Mesenchymal stem cell (in vitro differentiated cells and primary cell): ENCODE measurements around the gene ARHGEF7.

Experiments used
- DNase-seq: peaks from one replicate; pipeline ENCODE4 v3.0.0-alpha.2; 2013
- H2AFZ ChIP-seq: one replicate; pipeline ENCODE4 v1.6.1; 2013; ENCODE audit warnings: low read depth, mild to moderate bottlenecking, control low read depth, inconsistent platforms, low read length, moderate library complexity
- H2AK5ac ChIP-seq: 2 replicates; pipeline ENCODE4 v1.6.1; 2013; ENCODE audit warnings: low read length, moderate library complexity, mild to moderate bottlenecking, inconsistent platforms; ENCODE audit not compliant: severe bottlenecking
- H2BK120ac ChIP-seq: one replicate; pipeline ENCODE4 v1.6.1; 2013; ENCODE audit warnings: low read depth, mild to moderate bottlenecking, inconsistent platforms, low read length, moderate library complexity
- H2BK12ac ChIP-seq, 2 experiments: one replicate each; pipeline ENCODE4 v1.6.1; 2013; ENCODE audit warnings: inconsistent platforms in 2 of 2, low read length in 2 of 2, mild to moderate bottlenecking in 2 of 2, moderate library complexity in 2 of 2, control low read depth in 1 of 2
- H2BK15ac ChIP-seq: one replicate; pipeline ENCODE4 v1.6.1; 2013; ENCODE audit warnings: mild to moderate bottlenecking, low read depth, inconsistent platforms; ENCODE audit not compliant: poor library complexity, severe bottlenecking
- H2BK5ac ChIP-seq: 2 replicates; pipeline ENCODE4 v1.6.1; 2013; ENCODE audit warnings: low read depth, mild to moderate bottlenecking, low read length, control low read depth, inconsistent platforms; ENCODE audit not compliant: poor library complexity, severe bottlenecking
- H3K14ac ChIP-seq, 2 experiments: one replicate each; pipeline ENCODE4 v1.6.1; 2013; ENCODE audit warnings: inconsistent platforms in 2 of 2, low read length in 2 of 2, control low read depth in 1 of 2, mild to moderate bottlenecking in 1 of 2, moderate library complexity in 1 of 2
- H3K18ac ChIP-seq, 2 experiments: one replicate each; pipeline ENCODE4 v1.6.1; 2013; ENCODE audit warnings: inconsistent platforms in 2 of 2, low read length in 2 of 2, control low read depth in 1 of 2, low read depth in 1 of 2, mild to moderate bottlenecking in 1 of 2
- H3K23ac ChIP-seq, 2 experiments: one replicate each; pipeline ENCODE4 v1.6.1; 2013; ENCODE audit warnings: inconsistent platforms in 2 of 2, low read length in 2 of 2, mild to moderate bottlenecking in 2 of 2, moderate library complexity in 2 of 2, control low read depth in 1 of 2
- H3K27ac ChIP-seq: 2 replicates; pipeline ENCODE4 v1.5.1; 2013; ENCODE audit warnings: mild to moderate bottlenecking, moderate library complexity, low read length, control low read depth, inconsistent platforms; ENCODE audit not compliant: poor library complexity, severe bottlenecking
- H3K27me3 ChIP-seq, 2 experiments: 2 replicates each; pipeline versions ENCODE4 v1.6.1 to v1.7.0; 2013; ENCODE audit warnings: low read length in 2 of 2, mild to moderate bottlenecking in 2 of 2, moderate library complexity in 2 of 2, control low read depth in 1 of 2, inconsistent platforms in 1 of 2; ENCODE audit not compliant: control insufficient read depth in 1 of 2, insufficient read depth in 1 of 2
- H3K36me3 ChIP-seq, 2 experiments: 2 replicates each; pipeline versions ENCODE4 v1.6.1 to v1.7.0; 2013; ENCODE audit warnings: low read length in 2 of 2, control low read depth in 1 of 2, inconsistent platforms in 1 of 2, low read depth in 1 of 2, mild to moderate bottlenecking in 1 of 2; ENCODE audit not compliant: insufficient read depth in 2 of 2, control insufficient read depth in 1 of 2
- H3K4ac ChIP-seq, 2 experiments: one replicate each; pipeline ENCODE4 v1.6.1; 2013; ENCODE audit warnings: inconsistent platforms in 2 of 2, low read length in 2 of 2, mild to moderate bottlenecking in 2 of 2, moderate library complexity in 2 of 2, control low read depth in 1 of 2, low read depth in 1 of 2
- H3K4me1 ChIP-seq: 2 replicates; pipeline ENCODE4 v1.6.1; 2013; ENCODE audit warnings: low read depth, low read length, control low read depth; ENCODE audit not compliant: control insufficient read depth, insufficient read depth
- H3K4me2 ChIP-seq: 2 replicates; pipeline ENCODE4 v1.6.1; 2013; ENCODE audit warnings: low read length, mild to moderate bottlenecking, inconsistent platforms; ENCODE audit not compliant: poor library complexity, severe bottlenecking
- H3K4me3 ChIP-seq, 2 experiments: 2 replicates each; pipeline versions ENCODE4 v1.5.1 to v1.7.0; 2013; ENCODE audit warnings: low read length in 2 of 2, mild to moderate bottlenecking in 2 of 2, control low read depth in 1 of 2, low read depth in 1 of 2; ENCODE audit not compliant: insufficient read depth in 1 of 2
- H3K79me1 ChIP-seq: replicated peaks from 2 replicates; pipeline ENCODE4 v1.6.1; 2013; ENCODE audit warnings: mild to moderate bottlenecking, control low read depth, low read length, inconsistent platforms; ENCODE audit not compliant: poor library complexity, severe bottlenecking
- H3K9ac ChIP-seq: 2 replicates; pipeline ENCODE4 v1.7.0; 2013; ENCODE audit warnings: mild to moderate bottlenecking, low read length, moderate library complexity
- H3K9me3 ChIP-seq: 2 replicates; pipeline ENCODE4 v1.7.0; 2013; ENCODE audit warnings: mild to moderate bottlenecking, low read length; ENCODE audit not compliant: control insufficient read depth
- H4K8ac ChIP-seq: one replicate; pipeline ENCODE4 v1.6.1; 2013; ENCODE audit warnings: inconsistent platforms, mild to moderate bottlenecking, low read length, moderate library complexity
- H4K91ac ChIP-seq: one replicate; pipeline ENCODE4 v1.6.1; 2013; ENCODE audit warnings: mild to moderate bottlenecking, low read length, inconsistent platforms
- WGBS: methylation state at CpG from one replicate; pipeline ENCODE4 v1.1.7; 2013; ENCODE audit warnings: mixed read lengths; 5-methylcytosine and 5-hydroxymethylcytosine counted together

The ARHGEF7 gene

DNA sequence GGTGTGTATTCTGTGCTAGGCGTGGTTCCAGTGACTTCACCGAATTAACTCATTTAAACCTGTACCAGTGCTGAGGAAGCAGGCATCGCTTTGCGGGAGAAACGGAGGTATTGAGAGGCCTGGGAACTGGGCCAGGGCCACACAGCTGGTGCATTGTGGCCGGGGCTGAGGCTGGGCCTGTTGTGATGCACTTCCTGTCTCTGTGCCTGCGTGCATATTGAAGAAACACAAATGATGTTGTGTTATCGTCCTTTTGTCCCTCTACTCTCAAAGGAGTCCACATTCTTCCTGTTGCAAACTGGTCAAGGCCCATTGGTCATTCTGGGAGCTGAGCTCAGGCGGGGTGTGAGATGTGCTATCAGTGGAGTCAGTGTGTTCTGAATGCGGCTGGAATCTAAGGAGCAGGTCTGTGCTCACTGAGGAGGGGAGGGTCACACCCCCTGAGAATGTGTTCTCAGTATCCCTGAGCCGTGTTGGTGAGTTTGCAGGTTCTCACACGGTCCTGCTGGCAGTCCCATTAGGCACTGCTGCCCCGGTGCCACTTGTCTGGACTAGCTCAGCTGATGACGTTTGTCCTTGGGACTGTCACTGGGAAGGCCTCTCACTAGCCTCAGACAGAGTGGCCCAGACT is 62.1 kb downstream of the ARHGEF7 start:
- Histone ChIP-seq H3K18ac (no peak overlapping the region), H2BK12ac (no peak overlapping the region), H3K9me3 (no peaks in the 10 kb centered on the region), H3K4me3 (no peak overlapping the region), H4K91ac (no peak overlapping the region), H2BK15ac (no peak overlapping the region), H3K4ac (no peak overlapping the region), H2AK5ac (no peak overlapping the region), H3K79me1 (peaks cover 39% of the 10 kb centered on the region), H2AFZ (no peak overlapping the region), H2BK5ac (no peak overlapping the region), H3K27ac (peak overlapping the region; percentile 13), H2BK120ac (no peak overlapping the region), H3K36me3 (peaks cover 13 to 34% of the 10 kb centered on the region in 2 experiments), H4K8ac (no peak overlapping the region), H3K4me2 (no peak overlapping the region), H3K23ac (peak overlapping the region in 1 of 2 experiments; percentile 42), H3K9ac (no peak overlapping the region), H3K27me3 (no peaks in the 10 kb centered on the region), H3K14ac (no peak overlapping the region), H3K4me1 (peaks cover 13% of the 10 kb centered on the region)
- 87% methylated on average over 14 of the region's 14 CpGs for WGBS
- DNase-seq, result peak; percentile 23

DNA sequence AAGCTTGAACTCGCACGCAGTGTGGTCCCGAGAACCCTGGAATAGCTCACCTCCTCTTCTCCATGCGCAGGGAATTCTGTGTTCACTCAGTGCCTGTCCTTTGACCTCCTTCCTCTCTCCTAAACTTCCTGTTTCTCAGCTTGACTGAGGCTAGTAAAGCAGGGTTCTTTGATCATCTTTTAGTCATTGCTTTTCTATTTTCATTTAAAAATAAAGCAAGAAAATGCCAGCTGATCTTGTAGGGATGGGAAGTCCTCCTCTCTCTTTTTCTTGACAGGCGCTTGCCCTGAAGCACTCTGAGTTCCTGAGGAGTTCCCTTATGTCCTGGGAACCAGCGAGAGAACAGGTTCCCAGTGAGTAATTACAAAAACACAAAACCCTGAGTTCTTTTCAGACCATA is 62.8 kb downstream of the ARHGEF7 start:
- no peak overlapping the region for H2AK5ac ChIP-seq
- no peak overlapping the region for H3K4me3 ChIP-seq
- H2AFZ ChIP-seq, result no peak overlapping the region
- H4K91ac ChIP-seq, result no peak overlapping the region
- no peak overlapping the region for H3K9ac ChIP-seq
- no peak overlapping the region for H3K23ac ChIP-seq
- H3K4me1 ChIP-seq, result peaks cover 13% of the 10 kb centered on the region
- no peak overlapping the region for H4K8ac ChIP-seq
- H3K4me2 ChIP-seq, result no peak overlapping the region
- peak overlapping the region; percentile 15 for H3K27ac ChIP-seq
- H3K27me3 ChIP-seq, result no peaks in the 10 kb centered on the region
- peaks cover 43% of the 10 kb centered on the region for H3K79me1 ChIP-seq
- peaks cover 11 to 37% of the 10 kb centered on the region in 2 experiments for H3K36me3 ChIP-seq
- no peak overlapping the region for H2BK12ac ChIP-seq
- H2BK120ac ChIP-seq, result no peak overlapping the region
- H2BK5ac ChIP-seq, result no peak overlapping the region
- no peak overlapping the region for H3K14ac ChIP-seq
- H3K18ac ChIP-seq, result no peak overlapping the region
- no peaks in the 10 kb centered on the region for H3K9me3 ChIP-seq
- WGBS, result 68% methylated on average over 5 of the region's 6 CpGs
- no peak overlapping the region for H3K4ac ChIP-seq
- DNase-seq, result peak; percentile 57
- H2BK15ac ChIP-seq, result no peak overlapping the region

DNA sequence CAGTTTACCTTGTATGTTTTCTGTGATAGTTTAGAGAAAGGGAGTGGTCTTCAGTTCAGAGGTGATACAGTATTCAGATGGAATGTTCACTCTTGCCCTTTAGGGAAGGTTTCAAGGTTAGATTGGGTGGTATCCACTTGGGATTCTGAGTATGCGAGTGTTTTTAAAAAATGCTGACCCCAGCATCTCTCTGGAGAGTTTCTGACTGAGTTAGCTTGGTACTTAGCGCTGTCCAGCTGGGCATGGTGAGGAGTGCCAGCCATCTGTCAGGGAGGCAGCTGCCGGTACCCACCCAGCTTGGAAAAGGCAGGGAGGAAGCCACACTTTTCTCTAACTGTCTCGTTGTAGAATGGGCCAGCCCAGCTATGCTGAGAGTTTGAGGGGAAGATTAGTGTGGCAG is 63.3 kb downstream of the ARHGEF7 start:
- Histone ChIP-seq H2BK12ac (no peak overlapping the region), H3K4me2 (no peak overlapping the region), H4K91ac (no peak overlapping the region), H3K27me3 (no peaks in the 10 kb centered on the region), H3K36me3 (peaks cover 11 to 32% of the 10 kb centered on the region in 2 experiments), H2AK5ac (no peak overlapping the region), H2BK5ac (no peak overlapping the region), H2AFZ (no peak overlapping the region), H3K4me1 (peaks cover 12% of the 10 kb centered on the region), H3K23ac (no peak overlapping the region), H3K9ac (no peak overlapping the region), H3K18ac (no peak overlapping the region), H3K14ac (no peak overlapping the region), H3K4ac (no peak overlapping the region), H3K4me3 (no peak overlapping the region), H4K8ac (no peak overlapping the region), H3K79me1 (peaks cover 39% of the 10 kb centered on the region), H3K27ac (peak overlapping the region; percentile 25), H2BK120ac (no peak overlapping the region), H2BK15ac (no peak overlapping the region), H3K9me3 (no peaks in the 10 kb centered on the region)
- DNase-seq, result no peak
- WGBS, result 90% methylated on average over 4 of the region's 4 CpGs

DNA sequence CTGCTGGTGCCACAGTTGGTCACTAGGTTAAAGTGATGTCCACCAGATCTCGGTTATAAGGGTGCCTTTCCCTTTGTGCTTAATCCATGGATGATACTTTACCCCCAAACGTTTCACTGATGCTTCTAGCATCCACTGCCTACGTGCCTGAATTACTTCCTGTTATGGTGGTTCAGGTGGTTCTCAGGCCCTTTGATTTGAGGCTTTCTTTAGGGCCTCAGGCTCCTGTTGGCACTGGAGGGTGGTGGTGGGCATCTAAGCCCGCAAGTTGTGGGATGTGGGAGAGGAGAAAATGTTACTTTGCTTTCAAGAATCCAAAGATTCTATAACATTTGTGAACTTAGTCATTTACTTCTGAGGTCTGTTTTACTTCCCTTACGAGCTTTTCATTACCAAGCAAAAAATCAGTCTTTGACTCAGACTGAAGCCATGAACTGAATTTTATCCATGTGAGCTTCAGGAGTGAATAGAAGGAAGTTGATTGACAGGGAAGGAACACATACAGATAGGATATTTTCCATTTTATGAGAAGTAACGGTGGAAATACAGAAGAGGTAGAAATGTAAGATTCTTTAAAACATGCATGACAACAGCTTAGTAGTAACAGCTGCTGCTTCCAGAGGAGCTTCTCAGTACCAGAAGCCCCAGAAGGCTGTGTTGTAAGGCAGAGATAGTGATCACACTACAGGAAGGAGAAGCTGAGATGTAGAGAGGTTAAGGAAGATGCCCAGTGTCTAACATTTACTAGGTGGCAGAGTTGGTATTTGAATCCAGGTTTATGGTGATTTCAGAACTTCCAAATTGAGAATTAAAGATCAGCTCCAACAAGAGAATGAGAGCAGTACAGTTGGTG is 65.0 kb downstream of the ARHGEF7 start:
- H3K23ac ChIP-seq, result no peak overlapping the region
- no peak overlapping the region for H2BK12ac ChIP-seq
- no peak overlapping the region for H3K4me2 ChIP-seq
- H3K79me1 ChIP-seq, result peaks cover 35% of the 10 kb centered on the region
- no peak overlapping the region for H4K91ac ChIP-seq
- H2BK5ac ChIP-seq, result peak overlapping the region; percentile 36
- H2BK120ac ChIP-seq, result no peak overlapping the region
- no peak overlapping the region for H4K8ac ChIP-seq
- H3K9ac ChIP-seq, result no peak overlapping the region
- no peak overlapping the region for H3K18ac ChIP-seq
- no peak overlapping the region for H2BK15ac ChIP-seq
- H3K36me3 ChIP-seq, result peaks cover 11 to 24% of the 10 kb centered on the region in 2 experiments
- H3K27ac ChIP-seq, result no peak overlapping the region
- DNase-seq, result no peak
- H2AK5ac ChIP-seq, result peak overlapping the region; percentile 42
- H3K4me1 ChIP-seq, result peaks cover 12% of the 10 kb centered on the region
- H3K9me3 ChIP-seq, result no peaks in the 10 kb centered on the region
- H3K27me3 ChIP-seq, result no peaks in the 10 kb centered on the region
- no peak overlapping the region for H3K4me3 ChIP-seq
- 94% methylated on average over 5 of the region's 6 CpGs for WGBS
- H3K4ac ChIP-seq, result no peak overlapping the region
- no peak overlapping the region for H2AFZ ChIP-seq
- no peak overlapping the region for H3K14ac ChIP-seq
